Lung (tissue), 12 donors: ENCODE measurements around the gene ACSM6. TPM values are rescaled to one million over a fixed set of nuclear protein-coding genes. Genes with fewer than 3 reads are reported as not detected.

Source experiments
- ATAC-seq: fragments of 200-7000 bp; cut with Tn5 transposase; one replicate; pipeline ENCODE4 v1.9.1; 2020; ENCODE audit warnings: moderate number of reproducible peaks; ENCODE audit not compliant: insufficient read depth, low FRiP score
- DNase-seq, 3 donors: peaks; one replicate each; pipeline ENCODE4 v3.0.0-alpha.2; 2013 to 2017
- H3K27ac ChIP-seq, 2 donors: one replicate each; pipeline ENCODE4 v1.5.1; 2013; ENCODE audit warnings: mild to moderate bottlenecking in 2 of 2, moderate library complexity in 2 of 2, control low read depth in 1 of 2, inconsistent platforms in 1 of 2, low read depth in 1 of 2, low read length in 1 of 2
- H3K27me3 ChIP-seq, 3 donors: one replicate each; pipeline ENCODE4 v1.5.1; 2013; ENCODE audit warnings: low read length in 2 of 3; ENCODE audit not compliant: control insufficient read depth in 3 of 3, insufficient read depth in 3 of 3
- H3K36me3 ChIP-seq, 4 donors: one replicate each; pipeline ENCODE4 v1.5.1; 2013; ENCODE audit warnings: low read length in 4 of 4, mild to moderate bottlenecking in 1 of 4, moderate library complexity in 1 of 4; ENCODE audit not compliant: control insufficient read depth in 4 of 4, insufficient read depth in 4 of 4
- H3K4me1 ChIP-seq, 5 donors: one replicate each; pipeline ENCODE4 v1.5.1; 2013; ENCODE audit warnings: low read length in 5 of 5, mild to moderate bottlenecking in 2 of 5, moderate library complexity in 1 of 5; ENCODE audit not compliant: control insufficient read depth in 5 of 5, insufficient read depth in 5 of 5
- H3K4me3 ChIP-seq: one replicate; pipeline ENCODE4 v1.5.1; 2013; ENCODE audit warnings: mild to moderate bottlenecking, control low read depth, moderate library complexity
- H3K9ac ChIP-seq, 2 donors: one replicate each; pipeline ENCODE4 v1.5.1; 2013; ENCODE audit warnings: low read length in 2 of 2, control low read depth in 1 of 2; ENCODE audit not compliant: insufficient read depth in 1 of 2
- H3K9me3 ChIP-seq, 4 donors: one replicate each; pipeline ENCODE4 v1.5.1; 2013; ENCODE audit warnings: low read length in 3 of 4, mild to moderate bottlenecking in 1 of 4, moderate library complexity in 1 of 4; ENCODE audit not compliant: control insufficient read depth in 4 of 4, insufficient read depth in 3 of 4
- WGBS, 2 donors: extraction: QIAGEN DNeasy Blood & Tissue Kit; methylation state at CpG; one replicate each; pipeline ENCODE4 v1.1.7; 2013; 5-methylcytosine and 5-hydroxymethylcytosine counted together
- polyA plus RNA-seq, 2 donors: library from polyadenylated mRNA; stranded (reverse); fragments of 200-250 nt; gene quantifications; one replicate each; pipeline ENCODE4 v1.2.1, GENCODE V29; 2013
- total RNA-seq, 2 donors: library from RNA; depleted of rRNA in 1 of 2; stranded (reverse); fragments of >200 nt in 1 of 2; gene quantifications; one replicate each; pipeline ENCODE4 v1.2.1, GENCODE V29; 2014 to 2021
- TF ChIP-seq, protein P1 (sequence below): IDR thresholded peaks from 2 replicates; pipeline ENCODE4 v1.5.1; 2012; ENCODE audit warnings: mild to moderate bottlenecking; ENCODE audit errors: control extremely low read depth, extremely low read depth
- donor health status: control.
- donor health status: control.
- donor health status: Bipolar disorder and iron deficiency.
- donor health status: healthy.
- donor health status: DM: yes; HTN: yes; CAD: no.

ACSM6 gene
- total and polyA plus RNA-seq, 4 donors: not detected

DNA sequence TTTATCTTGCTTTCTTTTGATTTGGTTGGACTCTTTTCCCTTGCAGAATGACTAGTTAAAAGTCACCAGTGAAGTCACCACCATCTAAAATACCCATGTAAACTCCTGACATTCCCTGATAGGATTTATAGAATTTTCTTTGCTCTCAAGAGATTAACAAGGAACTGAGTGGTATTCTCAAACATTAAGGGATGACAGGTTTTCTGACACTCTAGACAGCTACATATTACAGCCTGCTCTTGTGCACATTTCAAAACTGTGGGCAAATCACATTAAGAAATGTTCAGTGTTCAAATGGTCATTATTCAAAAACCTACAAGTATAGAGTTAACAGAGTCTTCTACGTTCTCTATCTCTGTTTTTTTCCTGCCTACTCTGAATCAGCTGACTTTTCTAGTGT lies 15.8 kb upstream of the ACSM6 start:
- H3K27me3 ChIP-seq: no peaks in the 10 kb centered on the region
- H3K4me3 ChIP-seq: no peak overlapping the region
- TF ChIP-seq, protein P1, sequence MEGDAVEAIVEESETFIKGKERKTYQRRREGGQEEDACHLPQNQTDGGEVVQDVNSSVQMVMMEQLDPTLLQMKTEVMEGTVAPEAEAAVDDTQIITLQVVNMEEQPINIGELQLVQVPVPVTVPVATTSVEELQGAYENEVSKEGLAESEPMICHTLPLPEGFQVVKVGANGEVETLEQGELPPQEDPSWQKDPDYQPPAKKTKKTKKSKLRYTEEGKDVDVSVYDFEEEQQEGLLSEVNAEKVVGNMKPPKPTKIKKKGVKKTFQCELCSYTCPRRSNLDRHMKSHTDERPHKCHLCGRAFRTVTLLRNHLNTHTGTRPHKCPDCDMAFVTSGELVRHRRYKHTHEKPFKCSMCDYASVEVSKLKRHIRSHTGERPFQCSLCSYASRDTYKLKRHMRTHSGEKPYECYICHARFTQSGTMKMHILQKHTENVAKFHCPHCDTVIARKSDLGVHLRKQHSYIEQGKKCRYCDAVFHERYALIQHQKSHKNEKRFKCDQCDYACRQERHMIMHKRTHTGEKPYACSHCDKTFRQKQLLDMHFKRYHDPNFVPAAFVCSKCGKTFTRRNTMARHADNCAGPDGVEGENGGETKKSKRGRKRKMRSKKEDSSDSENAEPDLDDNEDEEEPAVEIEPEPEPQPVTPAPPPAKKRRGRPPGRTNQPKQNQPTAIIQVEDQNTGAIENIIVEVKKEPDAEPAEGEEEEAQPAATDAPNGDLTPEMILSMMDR: no peak
- ATAC-seq (no peak), DNase-seq (no peak)
- no peak overlapping the region for H3K9ac ChIP-seq
- H3K27ac ChIP-seq: no peak overlapping the region
- H3K9me3 ChIP-seq: peaks cover 0 to 2% (median 0%) of the 10 kb centered on the region in 4 donors
- H3K4me1 ChIP-seq: peaks cover 0 to 4% (median 0%) of the 10 kb centered on the region in 5 donors
- WGBS, 2 donors: 50 to 69% methylated on average over 1 of the region's 1 CpG
- H3K36me3 ChIP-seq: no peaks in the 10 kb centered on the region

DNA sequence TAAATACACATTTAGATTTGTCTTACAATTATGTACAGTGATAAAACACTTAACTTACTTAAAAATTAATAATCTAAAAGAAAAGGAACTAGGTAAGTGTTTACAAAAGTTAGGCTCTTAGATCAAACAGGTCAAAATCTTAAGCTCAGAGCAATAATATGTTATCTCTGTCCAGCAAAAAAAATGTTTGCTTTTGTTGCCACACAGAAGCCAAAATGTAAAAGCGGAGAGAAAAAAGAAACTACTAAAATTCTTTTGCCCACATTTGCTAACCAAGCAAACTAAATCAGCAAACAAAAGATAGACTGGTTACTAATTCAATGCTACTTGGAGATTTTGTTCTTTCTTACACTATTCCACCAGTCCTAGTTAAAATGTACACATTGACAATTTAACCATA lies 15.2 kb upstream of the ACSM6 start:
- peaks cover 0 to 4% (median 0%) of the 10 kb centered on the region in 5 donors for H3K4me1 ChIP-seq
- H3K36me3 ChIP-seq: no peaks in the 10 kb centered on the region
- DNase-seq: peak in 1 of 3 donors; percentile 50
- H3K27me3 ChIP-seq: no peaks in the 10 kb centered on the region
- WGBS, 2 donors: 68 to 90% methylated on average over 1 of the region's 1 CpG
- H3K27ac ChIP-seq: no peak overlapping the region
- TF ChIP-seq, protein P1: no peak
- no peak for ATAC-seq
- peaks cover 0 to 2% (median 0%) of the 10 kb centered on the region in 4 donors for H3K9me3 ChIP-seq
- no peak overlapping the region for H3K4me3 ChIP-seq
- no peak overlapping the region for H3K9ac ChIP-seq

DNA sequence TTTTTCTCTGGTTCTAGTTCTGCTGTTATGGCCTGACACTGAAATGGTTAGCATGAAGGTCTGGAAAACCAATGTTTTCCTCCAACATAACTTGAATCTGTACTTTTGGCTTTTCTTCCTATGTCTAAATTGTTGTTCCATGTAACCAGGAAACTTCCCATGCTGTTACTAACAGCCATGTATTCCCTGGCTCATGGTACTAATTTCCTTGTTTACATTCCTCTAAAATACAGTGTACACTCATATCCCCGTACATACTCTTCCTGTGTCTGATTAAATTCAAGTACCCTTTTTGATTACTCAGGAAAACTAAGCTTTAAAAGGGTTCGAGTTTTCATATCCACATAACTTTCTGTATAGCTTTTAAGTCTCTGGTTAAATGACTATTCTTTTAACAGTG lies 12.3 kb upstream of the ACSM6 start:
- H3K27ac ChIP-seq: no peak overlapping the region
- H3K4me3 ChIP-seq: no peak overlapping the region
- TF ChIP-seq, protein P1: no peak
- no peaks in the 10 kb centered on the region for H3K36me3 ChIP-seq
- peaks cover 0 to 4% (median 0%) of the 10 kb centered on the region in 5 donors for H3K4me1 ChIP-seq
- WGBS, 2 donors: 35 to 38% methylated on average over 2 of the region's 2 CpGs
- H3K27me3 ChIP-seq: no peaks in the 10 kb centered on the region
- ATAC-seq (no peak), DNase-seq (peak in 2 of 3 donors; percentile 55 to 66)
- H3K9ac ChIP-seq: no peak overlapping the region
- no peaks in the 10 kb centered on the region for H3K9me3 ChIP-seq
